GM15510 (cell line): ENCODE measurements around the gene PROM1.

Experiments used
- POLR2A ChIP-seq: IDR thresholded peaks from 3 replicates; pipeline ENCODE4 v1.6.1; 2011; ENCODE audit warnings: borderline replicate concordance; ENCODE audit not compliant: insufficient read length; ENCODE audit errors: extremely low read depth

The PROM1 gene

GRCh38 chr4:16055873-16056272 is 27.9 kb downstream of the PROM1 start:
- no peak for TF ChIP-seq POLR2A

GRCh38 chr4:16055471-16055870 is 28.4 kb downstream of the PROM1 start:
- TF ChIP-seq POLR2A, result no peak

- no peak for TF ChIP-seq POLR2A
Measured at GRCh38 chr4:16052939-16053338, 30.9 kb downstream of the PROM1 start.

- TF ChIP-seq POLR2A, result no peak
Measured at GRCh38 chr4:16051980-16052379, 31.8 kb downstream of the PROM1 start.

GRCh38 chr4:16051132-16051531 is 32.7 kb downstream of the PROM1 start:
- TF ChIP-seq POLR2A, result no peak

- no peak for TF ChIP-seq POLR2A
Measured at GRCh38 chr4:16050669-16051068, 33.2 kb downstream of the PROM1 start.

GRCh38 chr4:16048619-16049419 is 35.0 kb downstream of the PROM1 start:
- no peak for TF ChIP-seq POLR2A

GRCh38 chr4:16045687-16046086 is 38.1 kb downstream of the PROM1 start:
- no peak for TF ChIP-seq POLR2A

- TF ChIP-seq POLR2A, result no peak
Measured at GRCh38 chr4:16043642-16044498, 40.0 kb downstream of the PROM1 start.

- TF ChIP-seq POLR2A, result no peak
Measured at GRCh38 chr4:16039139-16039538, 44.7 kb downstream of the PROM1 start.

GRCh38 chr4:16037901-16038300 is 45.9 kb downstream of the PROM1 start:
- TF ChIP-seq POLR2A, result no peak

GRCh38 chr4:16035843-16036242 is 48.0 kb downstream of the PROM1 start:
- TF ChIP-seq POLR2A, result no peak

GRCh38 chr4:16034010-16034748 is 49.6 kb downstream of the PROM1 start:
- TF ChIP-seq POLR2A, result no peak

- TF ChIP-seq POLR2A, result no peak
Measured at GRCh38 chr4:16032396-16032770, 51.4 kb downstream of the PROM1 start.
